ENCODE data around the gene KANSL3.

GRCh38 chr2:96616128-96616527 lies 22.0 kb downstream of the KANSL3 start:
- TF ChIP-seq POLR2A (IDR thresholded peaks at IDR 0.05) = no peak
- no peak for TF ChIP-seq CTCF (IDR thresholded peaks at IDR 0.05)
